ENCODE results near the gene OPCML. TPM values are rescaled to one million over a fixed set of nuclear protein-coding genes. Genes with fewer than 3 reads are reported as not detected.

The OPCML gene
- total and polyA plus RNA-seq, 2 of the 13 experiments (the other 11 are each of a cell fraction or from before 2014, with no cell fraction given), result not detected

DNA sequence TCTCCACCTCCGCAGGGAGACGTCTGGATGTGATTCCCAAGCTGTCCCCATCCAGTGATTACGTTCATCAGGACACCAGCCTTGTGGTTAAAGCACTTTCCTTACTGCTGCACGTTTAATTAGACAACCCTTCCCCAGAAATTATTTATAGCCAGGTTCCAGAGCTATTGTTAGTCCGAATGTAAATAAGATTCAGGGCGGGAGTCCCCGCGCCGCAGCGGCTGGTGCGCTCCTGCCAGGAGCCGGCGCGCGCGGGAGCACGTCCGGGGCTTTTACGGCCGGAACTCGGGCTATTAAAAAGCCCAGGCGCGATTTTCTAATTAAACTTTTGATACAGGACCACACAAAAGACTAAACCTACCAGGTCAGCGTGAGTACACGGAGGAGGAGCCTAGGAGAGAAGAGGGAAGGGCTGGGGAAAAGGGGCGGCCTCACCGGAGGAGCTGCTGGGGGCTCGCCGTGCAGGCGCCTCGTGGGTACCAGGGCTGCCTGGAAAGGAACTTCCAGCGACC, 538.3 kb downstream of the OPCML start:
- FAIRE-seq (no peak), DNase-seq (ENCODE audit: low spot score) (no peak), ATAC-seq (no peak)
- H3K36me3 ChIP-seq (replicated peaks in 1 of 2; ENCODE audit: control insufficient read depth in 1 of 2, insufficient read depth in 2 of 2, low read length in 2 of 2), result no peaks in the 10 kb centered on the region
- in situ Hi-C loops (cut with HindIII; ENCODE audit: extremely low pct_ligation_motif_present, low pct_unique_long_range_greater_than_20kb) (no loop called here), intact Hi-C loops (cut with micrococcal nuclease; ENCODE audit: unreplicated experiment) (no loop called here)
- H3K27ac ChIP-seq (ENCODE audit: extremely low read length, insufficient read depth, low read length), result no peak overlapping the region
- no peaks in the 10 kb centered on the region for H3K9me3 ChIP-seq (ENCODE audit: low read length)
- H2AFZ ChIP-seq (ENCODE audit: low read length), result no peak overlapping the region
- H3K4me1 ChIP-seq (ENCODE audit: insufficient read depth, low read length), result no peaks in the 10 kb centered on the region
- TF ChIP-seq EED (CRISPR knock-in tag; IDR thresholded peaks at IDR 0.05), result no peak
- TF ChIP-seq REPIN1 (CRISPR knock-in tag; IDR thresholded peaks at IDR 0.05; ENCODE audit: borderline replicate concordance, low read depth), result no peak
- TF ChIP-seq SALL2 (CRISPR knock-in tag; IDR thresholded peaks at IDR 0.05), result no peak
- no peak for TF ChIP-seq NFIC (IDR thresholded peaks at IDR 0.05; ENCODE audit: low read length)
- TF ChIP-seq HDAC6 (IDR thresholded peaks at IDR 0.05; ENCODE audit: low read depth, low read length), result no peak
- TF ChIP-seq ZSCAN31 (CRISPR knock-in tag; IDR thresholded peaks at IDR 0.05; ENCODE audit: low read depth), result no peak
- TF ChIP-seq, protein P1, sequence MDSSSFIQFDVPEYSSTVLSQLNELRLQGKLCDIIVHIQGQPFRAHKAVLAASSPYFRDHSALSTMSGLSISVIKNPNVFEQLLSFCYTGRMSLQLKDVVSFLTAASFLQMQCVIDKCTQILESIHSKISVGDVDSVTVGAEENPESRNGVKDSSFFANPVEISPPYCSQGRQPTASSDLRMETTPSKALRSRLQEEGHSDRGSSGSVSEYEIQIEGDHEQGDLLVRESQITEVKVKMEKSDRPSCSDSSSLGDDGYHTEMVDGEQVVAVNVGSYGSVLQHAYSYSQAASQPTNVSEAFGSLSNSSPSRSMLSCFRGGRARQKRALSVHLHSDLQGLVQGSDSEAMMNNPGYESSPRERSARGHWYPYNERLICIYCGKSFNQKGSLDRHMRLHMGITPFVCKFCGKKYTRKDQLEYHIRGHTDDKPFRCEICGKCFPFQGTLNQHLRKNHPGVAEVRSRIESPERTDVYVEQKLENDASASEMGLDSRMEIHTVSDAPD (CRISPR knock-in tag; IDR thresholded peaks at IDR 0.05), result no peak
- no peak for TF ChIP-seq RARG (CRISPR knock-in tag; IDR thresholded peaks at IDR 0.05; ENCODE audit: low read depth)
- TF ChIP-seq RBAK (CRISPR knock-in tag; IDR thresholded peaks at IDR 0.05), result no peak
- no peak for TF ChIP-seq FOXJ3 (CRISPR knock-in tag; IDR thresholded peaks at IDR 0.05; ENCODE audit: borderline replicate concordance)
- no peak overlapping the region for H3K4me2 ChIP-seq (ENCODE audit: low read depth, low read length)
- WGBS (ENCODE audit: low lambda C conversion rate), result 50% methylated on average over 32 of the region's 32 CpGs
- no peaks in the 10 kb centered on the region for H3K79me2 ChIP-seq (ENCODE audit: insufficient read depth, low read length)
- ChIA-PET CTCF (ENCODE audit: low intra/inter-chr PET ratio, low total read pairs) (no interaction called here), POLR2A (no interaction called here)
- no peak overlapping the region for H3K4me3 ChIP-seq (replicated peaks in 1 of 3; ENCODE audit: insufficient read depth in 1 of 3, low read depth in 2 of 3, low read length in 3 of 3)
- no TSS peak for BruUV-seq (replicated peaks)
- H3K27me3 ChIP-seq (ENCODE audit: control insufficient read depth in 1 of 2, insufficient read depth in 2 of 2, low read length in 2 of 2), result 0 out of 5 replicates have a peak, but pooled peaks cover 0 to 5% of the 10 kb centered on the region in 2 experiments
- no peaks in the 10 kb centered on the region for H4K20me1 ChIP-seq (ENCODE audit: insufficient read depth, low read length)
- no peak overlapping the region for H3K9ac ChIP-seq (ENCODE audit: insufficient read depth, low read depth, low read length)

Data from HepG2 (cell line).